AG04450 (cell line): ENCODE results near the gene SLC15A5. TPM values are rescaled to one million over a fixed set of nuclear protein-coding genes. Genes with fewer than 3 reads are reported as not detected.

Experiments used
- CTCF ChIA-PET: fragments of 300-600, 350-600 bp; formaldehyde crosslinking; extraction: SDS; loops from one replicate; lab custom pipeline; 2022; ENCODE audit warnings: antibody characterized with exemption, inconsistent platforms; lab: Charles Lee
- POLR2A ChIA-PET: fragments of 350-600 bp; formaldehyde crosslinking; extraction: SDS; loops from one replicate; lab custom pipeline; 2021; ENCODE audit warnings: antibody characterized with exemption, inconsistent platforms; lab: Yijun Ruan, JAX
- DNase-seq: peaks from one replicate; pipeline ENCODE4 v3.0.0-alpha.2; 2011; ENCODE audit warnings: low read depth, low spot score
- H3K27ac ChIP-seq: one replicate; pipeline ENCODE4 v1.5.1; 2012; ENCODE audit warnings: low read depth, low read length, control low read depth
- H3K27me3 ChIP-seq: one replicate; pipeline ENCODE4 v1.6.0; 2012; ENCODE audit warnings: low read length; ENCODE audit not compliant: control insufficient read depth, insufficient read depth
- H3K4me3 ChIP-seq: 2 replicates; pipeline ENCODE4 v1.5.1; 2011; ENCODE audit warnings: mild to moderate bottlenecking, low read depth, low read length, control low read depth
- H3K9me3 ChIP-seq: 2 replicates; pipeline ENCODE4 v1.5.1; 2012; ENCODE audit warnings: low read length; ENCODE audit not compliant: control insufficient read depth, insufficient read depth
- polyA plus RNA-seq: library from polyadenylated mRNA; depleted of rRNA; stranded (reverse); fragments of >200 nt; gene quantifications from 2 replicates; pipeline ENCODE4 v1.2.3, GENCODE V29; 2011
- TF ChIP-seq, protein P1 (sequence below): IDR thresholded peaks from 2 replicates; pipeline ENCODE4 v1.5.1; 2011; ENCODE audit warnings: low read depth, low read length, control low read depth, inconsistent platforms

Gene SLC15A5
- polyA plus RNA-seq, 1 experiment, result 0.02 TPM

DNA sequence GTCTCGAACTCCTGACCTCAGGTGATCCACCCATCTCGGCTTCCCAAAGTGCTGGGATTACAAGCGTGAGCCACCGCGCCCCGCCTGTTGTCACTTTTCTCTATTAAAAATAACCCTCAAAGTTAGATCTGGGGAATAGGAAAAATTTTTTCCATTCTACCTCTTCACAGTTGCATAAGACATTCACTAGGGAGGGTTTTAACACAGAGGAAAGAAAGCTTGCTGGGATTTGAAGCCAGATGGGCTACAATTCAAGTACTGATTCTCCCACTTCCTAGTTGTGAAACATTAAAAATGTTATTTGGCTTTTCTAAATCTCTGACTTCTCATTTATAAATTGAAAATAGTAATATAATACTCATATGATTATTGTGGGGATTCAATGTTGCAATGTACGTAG lies 23.3 kb upstream of the SLC15A5 start:
- TF ChIP-seq, protein P1, sequence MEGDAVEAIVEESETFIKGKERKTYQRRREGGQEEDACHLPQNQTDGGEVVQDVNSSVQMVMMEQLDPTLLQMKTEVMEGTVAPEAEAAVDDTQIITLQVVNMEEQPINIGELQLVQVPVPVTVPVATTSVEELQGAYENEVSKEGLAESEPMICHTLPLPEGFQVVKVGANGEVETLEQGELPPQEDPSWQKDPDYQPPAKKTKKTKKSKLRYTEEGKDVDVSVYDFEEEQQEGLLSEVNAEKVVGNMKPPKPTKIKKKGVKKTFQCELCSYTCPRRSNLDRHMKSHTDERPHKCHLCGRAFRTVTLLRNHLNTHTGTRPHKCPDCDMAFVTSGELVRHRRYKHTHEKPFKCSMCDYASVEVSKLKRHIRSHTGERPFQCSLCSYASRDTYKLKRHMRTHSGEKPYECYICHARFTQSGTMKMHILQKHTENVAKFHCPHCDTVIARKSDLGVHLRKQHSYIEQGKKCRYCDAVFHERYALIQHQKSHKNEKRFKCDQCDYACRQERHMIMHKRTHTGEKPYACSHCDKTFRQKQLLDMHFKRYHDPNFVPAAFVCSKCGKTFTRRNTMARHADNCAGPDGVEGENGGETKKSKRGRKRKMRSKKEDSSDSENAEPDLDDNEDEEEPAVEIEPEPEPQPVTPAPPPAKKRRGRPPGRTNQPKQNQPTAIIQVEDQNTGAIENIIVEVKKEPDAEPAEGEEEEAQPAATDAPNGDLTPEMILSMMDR, result no peak
- ChIA-PET CTCF (no interaction called here), POLR2A (no interaction called here)
- Histone ChIP-seq H3K27me3 (no peaks in the 10 kb centered on the region), H3K27ac (no peak overlapping the region), H3K4me3 (no peak overlapping the region), H3K9me3 (no peaks in the 10 kb centered on the region)
- no peak for DNase-seq

DNA sequence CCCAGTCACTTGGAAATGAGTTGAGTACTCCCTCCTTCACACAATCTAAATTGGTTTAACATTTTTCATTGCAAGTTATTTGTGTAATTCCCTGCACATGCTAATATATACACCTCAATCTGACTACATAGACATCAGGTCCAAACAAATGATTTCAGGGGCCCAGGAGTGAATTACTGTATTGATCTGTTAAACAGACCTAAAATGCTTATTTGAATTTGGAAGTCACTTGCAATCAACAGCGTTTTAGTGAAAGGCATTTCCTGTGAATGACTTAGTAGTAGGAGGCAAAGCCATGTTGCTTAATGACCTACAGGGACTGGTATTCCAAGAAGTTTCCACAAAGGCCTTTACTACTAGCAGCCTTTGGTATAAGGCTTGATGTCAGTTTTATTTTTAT lies 22.6 kb upstream of the SLC15A5 start:
- Histone ChIP-seq H3K27me3 (no peaks in the 10 kb centered on the region), H3K27ac (no peak overlapping the region), H3K9me3 (no peaks in the 10 kb centered on the region), H3K4me3 (no peak overlapping the region)
- TF ChIP-seq, protein P1, result no peak
- ChIA-PET POLR2A (no interaction called here), CTCF (no interaction called here)
- DNase-seq, result no peak

DNA sequence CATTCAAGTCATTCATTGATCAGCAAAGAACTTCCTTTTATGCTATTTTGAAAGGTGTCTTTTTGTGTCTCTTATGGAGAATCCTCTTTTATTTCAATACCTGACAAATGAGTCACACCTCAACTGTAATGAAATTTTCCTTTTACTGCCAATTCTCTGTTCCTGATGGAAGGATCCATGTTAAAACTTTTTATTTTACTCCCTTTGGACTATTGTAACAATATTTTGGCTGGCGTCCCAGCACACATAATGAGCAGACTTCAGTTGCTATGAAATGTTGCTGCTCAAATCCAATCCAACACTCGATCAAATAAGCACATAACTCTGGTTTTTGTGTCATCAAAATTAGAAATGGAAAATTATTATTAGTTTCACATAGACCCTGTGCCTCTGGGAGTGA lies 21.9 kb upstream of the SLC15A5 start:
- H3K9me3 ChIP-seq, result no peaks in the 10 kb centered on the region
- ChIA-PET POLR2A (no interaction called here), CTCF (no interaction called here)
- H3K4me3 ChIP-seq, result no peak overlapping the region
- H3K27me3 ChIP-seq, result no peaks in the 10 kb centered on the region
- no peak overlapping the region for H3K27ac ChIP-seq
- no peak for DNase-seq
- TF ChIP-seq, protein P1, result no peak

DNA sequence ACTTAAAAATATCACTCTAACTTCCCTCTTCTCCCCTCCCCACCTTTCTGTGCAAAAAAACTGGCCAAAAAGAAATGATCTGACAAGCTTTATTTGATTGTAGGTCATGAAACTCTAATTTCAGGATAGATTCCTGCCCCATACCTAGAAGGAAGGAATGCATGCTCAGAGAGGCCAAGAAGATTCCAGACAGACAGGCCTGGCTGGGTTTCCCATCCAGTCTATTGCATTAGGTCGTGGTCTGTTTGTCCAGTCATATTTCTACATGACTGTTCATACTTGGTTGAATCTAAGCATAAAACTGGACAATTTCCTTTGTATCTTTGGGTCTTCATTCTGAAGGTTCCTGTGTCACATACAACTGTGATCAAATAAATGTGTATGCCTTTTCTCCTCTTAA lies 20.0 kb upstream of the SLC15A5 start:
- Histone ChIP-seq H3K9me3 (no peaks in the 10 kb centered on the region), H3K27me3 (no peaks in the 10 kb centered on the region), H3K27ac (no peak overlapping the region), H3K4me3 (no peak overlapping the region)
- TF ChIP-seq, protein P1, result no peak
- no peak for DNase-seq
- POLR2A ChIA-PET, result no interaction called here
- CTCF ChIA-PET, result no interaction called here

DNA sequence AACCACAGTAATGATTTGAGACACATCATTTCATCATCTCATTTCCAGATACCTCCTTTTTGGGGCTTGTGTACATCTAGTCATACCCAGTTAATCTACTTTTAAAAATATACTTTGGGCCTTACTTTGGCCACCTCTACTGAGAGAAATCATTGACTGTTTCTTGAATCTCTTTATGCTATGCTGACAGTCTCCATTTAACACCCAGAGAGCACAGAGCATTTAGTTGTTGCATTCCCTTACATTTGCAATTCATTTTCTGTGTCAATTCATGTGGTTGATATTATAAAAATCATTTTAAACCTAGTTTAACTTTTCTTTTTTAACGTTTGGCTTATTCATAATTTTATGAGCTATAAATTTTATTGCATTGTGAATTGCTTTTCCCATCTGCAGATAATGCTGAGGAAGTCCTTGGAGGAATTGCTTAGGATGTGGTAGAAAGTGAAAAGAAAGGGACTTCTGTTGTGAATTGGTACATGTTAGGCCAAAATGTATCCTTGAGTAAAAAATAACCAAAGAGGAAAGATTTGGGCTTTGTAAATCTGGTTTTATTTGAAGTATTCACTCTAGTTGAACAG lies 17.0 kb upstream of the SLC15A5 start:
- H3K27ac ChIP-seq, result no peak overlapping the region
- H3K27me3 ChIP-seq, result no peaks in the 10 kb centered on the region
- TF ChIP-seq, protein P1, result no peak
- CTCF ChIA-PET, result interaction anchor here (0.6 kb wide), 1 partner anchor 316 kb away, joined by 4 read pairs; no protein-coding TSS in a partner anchor
- no peaks in the 10 kb centered on the region for H3K9me3 ChIP-seq
- no peak overlapping the region for H3K4me3 ChIP-seq
- POLR2A ChIA-PET, result no interaction called here
- DNase-seq, result no peak
